Measurements from ENCODE around the gene UCK1. TPM values are rescaled to one million over a fixed set of nuclear protein-coding genes. Genes with fewer than 3 reads are reported as not detected.

UCK1 gene
- total RNA-seq, 2 donors from 2014 or later = 47.6 to 48.2 TPM

DNA sequence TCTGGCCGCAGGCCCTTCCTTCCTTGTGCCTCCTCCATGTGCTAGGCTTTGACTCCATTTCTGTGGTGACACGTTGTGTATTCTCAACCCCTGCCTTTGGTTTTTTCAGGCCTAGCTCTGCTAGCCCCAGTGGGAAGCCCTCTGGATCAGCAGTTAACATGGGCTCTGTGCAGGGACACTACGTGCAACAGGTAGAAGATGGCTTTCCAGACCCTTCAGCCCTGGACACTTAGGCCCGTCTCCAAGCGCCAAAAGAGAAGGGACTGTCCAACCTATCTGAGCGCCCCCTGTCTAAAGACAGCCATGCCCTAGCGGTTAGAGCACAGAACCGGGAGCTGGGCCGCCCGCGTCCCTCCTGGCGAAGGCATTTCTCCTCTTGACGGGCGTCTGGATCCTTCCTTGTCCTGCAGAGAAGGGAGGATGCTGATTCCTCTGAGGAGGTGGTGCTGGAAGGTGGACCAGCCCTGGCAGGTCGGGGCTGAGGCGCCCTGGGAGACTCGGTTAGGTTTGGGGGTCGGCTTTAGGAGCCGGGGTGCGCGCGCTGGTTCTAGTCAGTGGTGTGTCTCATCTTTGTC, 36.7 kb downstream of the UCK1 start:
- Histone ChIP-seq H3K27ac (no peak overlapping the region), H3K4me3 (no peak overlapping the region), H3K9me3 (no peaks in the 10 kb centered on the region), H3K4me1 (replicated peaks) (no peaks in the 10 kb centered on the region), H3K36me3 (peaks cover 46 to 60% of the 10 kb centered on the region in 2 donors), H3K27me3 (replicated peaks; ENCODE audit: insufficient read depth) (no peaks in the 10 kb centered on the region)
- 93% methylated on average over 22 of the region's 22 CpGs for whole genome bisulfite sequencing
- DNase-seq (ENCODE audit: low spot score) = no peak
- intact Hi-C loops (cut with DNase I) = no loop called here
- TF ChIP-seq POLR2A (IDR thresholded peaks at IDR 0.05) (no peak), POLR2AphosphoS5 (IDR thresholded peaks at IDR 0.05) (no peak)
- TF ChIP-seq, protein P1, sequence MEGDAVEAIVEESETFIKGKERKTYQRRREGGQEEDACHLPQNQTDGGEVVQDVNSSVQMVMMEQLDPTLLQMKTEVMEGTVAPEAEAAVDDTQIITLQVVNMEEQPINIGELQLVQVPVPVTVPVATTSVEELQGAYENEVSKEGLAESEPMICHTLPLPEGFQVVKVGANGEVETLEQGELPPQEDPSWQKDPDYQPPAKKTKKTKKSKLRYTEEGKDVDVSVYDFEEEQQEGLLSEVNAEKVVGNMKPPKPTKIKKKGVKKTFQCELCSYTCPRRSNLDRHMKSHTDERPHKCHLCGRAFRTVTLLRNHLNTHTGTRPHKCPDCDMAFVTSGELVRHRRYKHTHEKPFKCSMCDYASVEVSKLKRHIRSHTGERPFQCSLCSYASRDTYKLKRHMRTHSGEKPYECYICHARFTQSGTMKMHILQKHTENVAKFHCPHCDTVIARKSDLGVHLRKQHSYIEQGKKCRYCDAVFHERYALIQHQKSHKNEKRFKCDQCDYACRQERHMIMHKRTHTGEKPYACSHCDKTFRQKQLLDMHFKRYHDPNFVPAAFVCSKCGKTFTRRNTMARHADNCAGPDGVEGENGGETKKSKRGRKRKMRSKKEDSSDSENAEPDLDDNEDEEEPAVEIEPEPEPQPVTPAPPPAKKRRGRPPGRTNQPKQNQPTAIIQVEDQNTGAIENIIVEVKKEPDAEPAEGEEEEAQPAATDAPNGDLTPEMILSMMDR (IDR thresholded peaks at IDR 0.05) = no peak

DNA sequence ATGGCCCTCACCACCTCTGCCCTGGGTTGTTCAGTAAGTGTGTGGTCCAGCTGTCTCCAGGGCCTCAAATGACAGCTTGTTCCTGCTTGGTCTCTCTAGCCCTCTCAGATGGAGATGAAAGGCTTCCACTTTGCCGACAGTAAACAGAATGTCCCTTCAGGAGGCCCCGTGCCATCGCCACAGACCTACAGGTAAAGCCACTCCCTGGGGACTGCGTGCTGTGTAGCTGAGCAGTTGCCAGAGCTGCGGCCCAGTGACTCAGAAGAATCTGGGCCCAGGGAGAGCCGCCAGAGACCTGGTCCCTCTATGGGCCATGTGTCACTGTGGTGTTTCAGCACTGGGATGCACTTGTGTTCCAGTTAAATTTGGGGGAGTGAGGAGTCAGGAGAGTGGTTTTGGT, 39.0 kb downstream of the UCK1 start:
- DNase-seq (ENCODE audit: low spot score) = no peak
- WGBS = 79% methylated on average over 6 of the region's 6 CpGs
- Histone ChIP-seq H3K27me3 (replicated peaks; ENCODE audit: insufficient read depth) (no peaks in the 10 kb centered on the region), H3K27ac (no peak overlapping the region), H3K36me3 (peaks cover 50 to 65% of the 10 kb centered on the region in 2 donors), H3K9me3 (no peaks in the 10 kb centered on the region), H3K4me3 (no peak overlapping the region), H3K4me1 (replicated peaks) (no peaks in the 10 kb centered on the region)
- intact Hi-C loops (cut with DNase I) = no loop called here
- no peak for TF ChIP-seq POLR2AphosphoS5 (IDR thresholded peaks at IDR 0.05)
- TF ChIP-seq POLR2A (IDR thresholded peaks at IDR 0.05) = no peak
- TF ChIP-seq, protein P1 (IDR thresholded peaks at IDR 0.05) = no peak

DNA sequence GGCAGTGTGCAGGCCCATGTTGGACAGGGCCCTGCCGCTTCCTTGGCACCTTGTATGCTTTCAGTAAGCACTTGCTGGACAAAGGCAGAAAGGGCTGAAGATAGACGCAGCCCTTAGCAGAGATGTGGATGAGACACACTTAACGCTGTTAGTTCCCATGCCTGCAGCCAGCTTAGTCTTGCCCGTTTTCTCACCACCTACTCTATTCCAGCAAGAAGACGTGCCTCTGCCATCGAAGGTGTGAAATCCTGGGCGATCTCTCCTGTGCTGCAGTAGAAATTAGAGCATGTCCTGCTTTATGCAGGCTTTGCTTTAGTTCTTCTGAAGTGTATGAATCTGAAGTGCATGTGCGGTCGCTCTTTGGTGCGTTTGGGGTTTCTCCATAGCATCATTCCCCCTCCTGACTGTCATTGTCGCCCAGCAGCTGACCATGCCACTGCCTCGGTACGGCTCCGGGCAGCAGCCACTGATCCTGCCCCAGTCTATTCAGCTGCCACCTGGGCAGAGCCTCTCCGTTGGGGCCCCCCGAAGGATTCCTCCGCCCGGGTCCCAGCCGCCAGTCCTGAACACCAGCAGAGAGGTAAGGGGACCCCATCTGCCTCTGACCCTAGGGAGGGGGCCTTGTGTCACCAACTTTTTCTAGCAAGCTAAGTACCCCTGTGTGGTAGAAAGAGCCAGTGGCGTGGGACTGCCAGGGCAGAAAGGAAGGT, 39.9 kb downstream of the UCK1 start:
- H3K4me3 ChIP-seq = no peak overlapping the region
- 94% methylated on average over 20 of the region's 20 CpGs for WGBS
- H3K27me3 ChIP-seq (replicated peaks; ENCODE audit: insufficient read depth) = no peaks in the 10 kb centered on the region
- no peak for DNase-seq (ENCODE audit: low spot score)
- no peaks in the 10 kb centered on the region for H3K4me1 ChIP-seq (replicated peaks)
- no peaks in the 10 kb centered on the region for H3K9me3 ChIP-seq
- peaks cover 42 to 61% of the 10 kb centered on the region in 2 donors for H3K36me3 ChIP-seq
- TF ChIP-seq POLR2AphosphoS5 (IDR thresholded peaks at IDR 0.05) (no peak), POLR2A (IDR thresholded peaks at IDR 0.05) (no peak)
- TF ChIP-seq, protein P1 (IDR thresholded peaks at IDR 0.05) = no peak
- intact Hi-C loops (cut with DNase I) = no loop called here
- no peak overlapping the region for H3K27ac ChIP-seq

DNA sequence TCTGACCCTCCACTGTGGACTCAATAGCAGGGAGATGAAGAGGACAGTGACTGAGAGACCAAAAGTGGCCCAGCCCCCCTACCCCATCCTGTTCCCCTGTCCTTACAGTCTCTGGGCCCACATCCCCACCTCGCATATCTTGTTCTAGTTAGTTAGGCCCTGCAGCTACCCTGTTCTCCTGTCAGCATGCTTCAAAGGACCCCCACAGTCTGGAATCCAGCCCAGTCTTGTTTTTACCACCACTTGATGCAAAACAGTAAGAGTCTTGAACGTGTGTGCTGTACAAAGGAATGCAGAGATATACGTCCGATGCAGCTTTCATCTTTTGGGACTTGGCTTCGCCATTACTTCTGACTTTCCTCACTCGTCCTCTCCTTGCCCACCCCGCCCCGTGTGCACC, 40.5 kb downstream of the UCK1 start:
- TF ChIP-seq POLR2A (IDR thresholded peaks at IDR 0.05) (no peak), POLR2AphosphoS5 (IDR thresholded peaks at IDR 0.05) (no peak)
- TF ChIP-seq, protein P1 (IDR thresholded peaks at IDR 0.05) = no peak
- Histone ChIP-seq H3K4me1 (replicated peaks) (no peaks in the 10 kb centered on the region), H3K4me3 (no peak overlapping the region), H3K9me3 (no peaks in the 10 kb centered on the region), H3K27ac (no peak overlapping the region), H3K27me3 (replicated peaks; ENCODE audit: insufficient read depth) (no peaks in the 10 kb centered on the region), H3K36me3 (peaks cover 38 to 56% of the 10 kb centered on the region in 2 donors)
- intact Hi-C loops (cut with DNase I) = no loop called here
- no peak for DNase-seq (ENCODE audit: low spot score)
- WGBS = 57% methylated on average over 8 of the region's 8 CpGs

DNA sequence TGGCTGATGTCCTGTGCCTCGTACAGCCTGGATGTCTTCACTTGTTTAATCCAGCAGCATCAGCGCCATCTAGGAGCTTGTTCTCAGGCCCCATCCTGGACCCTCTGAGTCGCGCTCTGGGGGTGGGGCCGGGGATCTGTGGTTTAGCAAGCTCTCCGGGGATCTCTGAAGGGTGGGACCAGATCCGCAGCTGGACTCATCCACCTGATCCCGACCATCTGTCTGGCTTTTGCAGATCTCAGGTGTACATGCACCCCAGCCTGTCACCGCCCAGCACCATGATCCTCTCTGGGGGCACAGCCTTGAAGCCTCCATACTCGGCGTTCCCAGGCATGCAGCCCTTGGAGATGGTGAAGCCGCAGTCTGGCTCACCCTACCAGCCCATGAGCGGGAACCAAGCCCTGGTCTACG, 43.4 kb downstream of the UCK1 start:
- Histone ChIP-seq H3K9me3 (no peaks in the 10 kb centered on the region), H3K27me3 (replicated peaks; ENCODE audit: insufficient read depth) (no peaks in the 10 kb centered on the region), H3K27ac (no peak overlapping the region), H3K36me3 (peaks cover 35 to 51% of the 10 kb centered on the region in 2 donors), H3K4me1 (replicated peaks) (peaks cover 10% of the 10 kb centered on the region), H3K4me3 (no peak overlapping the region)
- 75% methylated on average over 13 of the region's 14 CpGs for WGBS
- intact Hi-C loops (cut with DNase I) = no loop called here
- TF ChIP-seq POLR2A (IDR thresholded peaks at IDR 0.05) (no peak), POLR2AphosphoS5 (IDR thresholded peaks at IDR 0.05) (no peak)
- TF ChIP-seq, protein P1 (IDR thresholded peaks at IDR 0.05) = no peak
- no peak for DNase-seq (ENCODE audit: low spot score)
